ENCODE data around the gene TSSC4.

Gene TSSC4

GRCh38 chr11:2380396-2380795 is 20.2 kb upstream of the TSSC4 start:
- no peaks in the 10 kb centered on the region for H3K9me3 ChIP-seq (ENCODE audit: control insufficient read depth, low read length)
- H3K4me1 ChIP-seq (ENCODE audit: control insufficient read depth, insufficient read depth, low read length), result peaks cover 13% of the 10 kb centered on the region
- H3K27me3 ChIP-seq (ENCODE audit: control insufficient read depth, insufficient read depth, low read length, poor library complexity, severe bottlenecking), result peaks cover 8% of the 10 kb centered on the region
- no peak overlapping the region for H3K4me3 ChIP-seq (ENCODE audit: insufficient read depth, low read depth, low read length)
- 91 to 92% methylated on average over 13 of the region's 13 CpGs for WGBS, 2 experiments
- H3K36me3 ChIP-seq (ENCODE audit: control insufficient read depth, insufficient read depth, low read length), result no peaks in the 10 kb centered on the region
- H3K27ac ChIP-seq (ENCODE audit: insufficient read depth, low read depth, low read length, poor library complexity, severe bottlenecking), result no peak overlapping the region

- Histone ChIP-seq H3K27ac (ENCODE audit: insufficient read depth, low read depth, low read length, poor library complexity, severe bottlenecking) (no peak overlapping the region), H3K4me3 (ENCODE audit: insufficient read depth, low read depth, low read length) (no peak overlapping the region), H3K9me3 (ENCODE audit: control insufficient read depth, low read length) (no peaks in the 10 kb centered on the region), H3K27me3 (ENCODE audit: control insufficient read depth, insufficient read depth, low read length, poor library complexity, severe bottlenecking) (peaks cover 8% of the 10 kb centered on the region), H3K4me1 (ENCODE audit: control insufficient read depth, insufficient read depth, low read length) (peaks cover 13% of the 10 kb centered on the region), H3K36me3 (ENCODE audit: control insufficient read depth, insufficient read depth, low read length) (no peaks in the 10 kb centered on the region)
- 94 to 95% methylated on average over 20 of the region's 20 CpGs for WGBS, 2 experiments
These were observed 19.7 kb upstream of the TSSC4 start for GRCh38 chr11:2380807-2381350.

GRCh38 chr11:2381494-2382128 is 18.9 kb upstream of the TSSC4 start:
- Histone ChIP-seq H3K27ac (ENCODE audit: insufficient read depth, low read depth, low read length, poor library complexity, severe bottlenecking) (no peak overlapping the region), H3K9me3 (ENCODE audit: control insufficient read depth, low read length) (no peaks in the 10 kb centered on the region), H3K4me3 (ENCODE audit: insufficient read depth, low read depth, low read length) (no peak overlapping the region), H3K27me3 (ENCODE audit: control insufficient read depth, insufficient read depth, low read length, poor library complexity, severe bottlenecking) (peaks cover 3% of the 10 kb centered on the region), H3K4me1 (ENCODE audit: control insufficient read depth, insufficient read depth, low read length) (peaks cover 13% of the 10 kb centered on the region), H3K36me3 (ENCODE audit: control insufficient read depth, insufficient read depth, low read length) (no peaks in the 10 kb centered on the region)
- 96 to 97% methylated on average over 11 of the region's 11 CpGs for WGBS, 2 experiments

DNA sequence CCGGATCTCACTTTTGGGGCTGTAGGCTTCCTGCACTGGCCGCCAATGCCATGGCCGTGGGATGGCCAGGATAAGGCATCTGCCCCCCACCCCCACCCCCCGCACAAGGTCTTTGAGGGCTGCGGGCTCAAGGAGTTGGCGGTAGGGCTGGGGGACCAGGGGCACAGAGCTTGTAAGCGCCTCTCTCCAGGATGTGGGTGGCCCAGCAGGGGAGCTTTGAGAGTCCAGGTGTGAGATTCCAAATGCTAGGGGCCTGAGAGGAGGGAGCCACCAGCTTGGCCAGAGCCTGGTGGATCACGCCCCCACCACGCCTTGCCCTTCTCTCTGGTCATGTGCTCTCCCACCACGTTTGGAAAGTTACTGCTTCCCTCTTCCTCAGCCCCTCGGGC is 18.4 kb upstream of the TSSC4 start:
- H3K27me3 ChIP-seq (ENCODE audit: control insufficient read depth, insufficient read depth, low read length, poor library complexity, severe bottlenecking), result no peaks in the 10 kb centered on the region
- no peaks in the 10 kb centered on the region for H3K36me3 ChIP-seq (ENCODE audit: control insufficient read depth, insufficient read depth, low read length)
- WGBS, 2 experiments, result 90 to 93% methylated on average over 11 of the region's 11 CpGs
- no peak overlapping the region for H3K4me3 ChIP-seq (ENCODE audit: insufficient read depth, low read depth, low read length)
- H3K9me3 ChIP-seq (ENCODE audit: control insufficient read depth, low read length), result no peaks in the 10 kb centered on the region
- H3K4me1 ChIP-seq (ENCODE audit: control insufficient read depth, insufficient read depth, low read length), result peaks cover 13% of the 10 kb centered on the region
- no peak overlapping the region for H3K27ac ChIP-seq (ENCODE audit: insufficient read depth, low read depth, low read length, poor library complexity, severe bottlenecking)

GRCh38 chr11:2382936-2383851 is 17.4 kb upstream of the TSSC4 start:
- Histone ChIP-seq H3K27ac (ENCODE audit: insufficient read depth, low read depth, low read length, poor library complexity, severe bottlenecking) (no peak overlapping the region), H3K4me1 (ENCODE audit: control insufficient read depth, insufficient read depth, low read length) (peaks cover 22% of the 10 kb centered on the region), H3K4me3 (ENCODE audit: insufficient read depth, low read depth, low read length) (no peak overlapping the region), H3K9me3 (ENCODE audit: control insufficient read depth, low read length) (no peaks in the 10 kb centered on the region), H3K27me3 (ENCODE audit: control insufficient read depth, insufficient read depth, low read length, poor library complexity, severe bottlenecking) (no peaks in the 10 kb centered on the region), H3K36me3 (ENCODE audit: control insufficient read depth, insufficient read depth, low read length) (no peaks in the 10 kb centered on the region)
- WGBS, 2 experiments, result 90 to 91% methylated on average over 26 of the region's 26 CpGs

- Histone ChIP-seq H3K27me3 (ENCODE audit: control insufficient read depth, insufficient read depth, low read length, poor library complexity, severe bottlenecking) (no peaks in the 10 kb centered on the region), H3K27ac (ENCODE audit: insufficient read depth, low read depth, low read length, poor library complexity, severe bottlenecking) (no peak overlapping the region), H3K4me3 (ENCODE audit: insufficient read depth, low read depth, low read length) (no peak overlapping the region), H3K36me3 (ENCODE audit: control insufficient read depth, insufficient read depth, low read length) (no peaks in the 10 kb centered on the region), H3K9me3 (ENCODE audit: control insufficient read depth, low read length) (no peaks in the 10 kb centered on the region), H3K4me1 (ENCODE audit: control insufficient read depth, insufficient read depth, low read length) (peaks cover 24% of the 10 kb centered on the region)
- WGBS, 2 experiments, result 90 to 92% methylated on average over 30 to 31 of the region's 33 CpGs
These were observed 16.4 kb upstream of the TSSC4 start for GRCh38 chr11:2383852-2384804.

GRCh38 chr11:2385156-2386151 is 15.1 kb upstream of the TSSC4 start:
- H3K9me3 ChIP-seq (ENCODE audit: control insufficient read depth, low read length), result no peaks in the 10 kb centered on the region
- H3K27me3 ChIP-seq (ENCODE audit: control insufficient read depth, insufficient read depth, low read length, poor library complexity, severe bottlenecking), result no peaks in the 10 kb centered on the region
- no peaks in the 10 kb centered on the region for H3K36me3 ChIP-seq (ENCODE audit: control insufficient read depth, insufficient read depth, low read length)
- H3K4me1 ChIP-seq (ENCODE audit: control insufficient read depth, insufficient read depth, low read length), result peaks cover 29% of the 10 kb centered on the region
- 90% methylated on average over 47 to 48 of the region's 48 CpGs for WGBS, 2 experiments
- H3K27ac ChIP-seq (ENCODE audit: insufficient read depth, low read depth, low read length, poor library complexity, severe bottlenecking), result no peak overlapping the region
- H3K4me3 ChIP-seq (ENCODE audit: insufficient read depth, low read depth, low read length), result no peak overlapping the region

GRCh38 chr11:2386591-2386990 is 14.0 kb upstream of the TSSC4 start:
- Histone ChIP-seq H3K9me3 (ENCODE audit: control insufficient read depth, low read length) (no peaks in the 10 kb centered on the region), H3K27me3 (ENCODE audit: control insufficient read depth, insufficient read depth, low read length, poor library complexity, severe bottlenecking) (no peaks in the 10 kb centered on the region), H3K36me3 (ENCODE audit: control insufficient read depth, insufficient read depth, low read length) (no peaks in the 10 kb centered on the region), H3K4me1 (ENCODE audit: control insufficient read depth, insufficient read depth, low read length) (peaks cover 30% of the 10 kb centered on the region), H3K27ac (ENCODE audit: insufficient read depth, low read depth, low read length, poor library complexity, severe bottlenecking) (no peak overlapping the region), H3K4me3 (ENCODE audit: insufficient read depth, low read depth, low read length) (no peak overlapping the region)
- WGBS, 2 experiments, result 89 to 92% methylated on average over 9 of the region's 9 CpGs
